Lower leg skin (tissue), 3 donors: ENCODE measurements around the gene JOSD1.

Experiments used
- CTCF ChIP-seq, 3 donors: fragments of 450-650 bp; IDR thresholded peaks; one replicate each; pipeline ENCODE4 v1.5.1; 2016; ENCODE audit warnings: antibody characterized with exemption in 3 of 3, mild to moderate bottlenecking in 3 of 3, moderate library complexity in 2 of 3
- POLR2A ChIP-seq, 2 donors: fragments of 450-650 bp; IDR thresholded peaks; one replicate each; pipeline ENCODE4 v1.6.1; 2016 to 2017; ENCODE audit warnings: antibody characterized with exemption in 2 of 2, mild to moderate bottlenecking in 1 of 2, moderate library complexity in 1 of 2

- no peak for TF ChIP-seq POLR2A (IDR thresholded peaks at IDR 0.05)
- TF ChIP-seq CTCF (IDR thresholded peaks at IDR 0.05), result peak in 2 of 3 donors; percentile 33 to 72
These were observed 17.7 kb upstream of the JOSD1 start for GRCh38 chr22:38718414-38718813.
